HPDE6-E6E7 (cell line): ENCODE measurements around the gene SKAP1.

Experiments
- DNase-seq: peaks from one replicate; pipeline ENCODE4 v3.0.0; 2011; ENCODE audit warnings: missing footprints; ENCODE audit errors: extremely low spot score

Gene SKAP1

DNA sequence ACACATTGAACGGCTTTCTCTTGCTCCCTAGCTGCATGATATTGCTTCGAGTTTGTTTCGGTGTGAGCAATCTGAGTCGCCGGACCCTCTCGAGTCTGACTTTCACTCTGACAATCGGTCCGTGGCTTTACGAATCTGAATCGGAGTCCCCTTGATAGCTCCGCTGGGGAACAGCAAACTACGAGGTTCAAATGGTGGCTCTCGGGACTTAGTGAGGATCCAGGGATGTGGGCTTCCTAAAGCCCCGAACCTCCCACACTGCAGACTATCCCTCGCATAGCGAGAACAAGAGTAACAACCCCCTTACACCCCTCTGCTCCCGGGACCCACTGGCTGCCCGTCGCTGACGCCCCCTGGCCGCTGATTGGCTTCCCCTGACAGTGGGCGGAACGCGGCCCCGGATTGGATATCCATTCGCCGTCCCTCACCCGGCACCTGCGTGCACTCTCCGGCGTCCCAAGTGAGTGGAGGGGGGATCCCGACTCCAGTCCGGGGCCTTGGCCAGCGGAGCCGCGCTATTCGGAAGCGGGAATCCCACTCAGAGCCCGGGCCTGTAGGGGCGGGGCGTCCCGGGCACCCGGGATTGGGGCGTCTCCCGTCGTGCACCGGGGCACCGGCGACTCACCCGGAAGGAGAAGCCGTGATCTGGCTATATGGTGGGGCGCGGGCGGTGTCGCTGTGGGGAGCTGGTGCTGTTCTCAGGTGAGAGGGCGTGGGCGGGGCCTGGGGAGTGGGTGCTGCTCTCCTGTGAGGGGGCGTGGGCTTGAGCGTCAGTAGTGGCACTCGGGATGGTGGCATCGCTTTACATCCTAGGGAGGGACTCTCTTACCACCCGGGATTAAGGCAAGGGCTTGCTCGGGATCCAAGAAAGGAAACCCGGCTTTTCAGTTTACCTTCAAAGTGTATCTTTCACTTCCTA, 322.6 kb downstream of the SKAP1 start, which contains the start of gene SNX11:
Gene SNX11, plus strand, starts transcription at position 630 of the 919 bp plus-strand sequence. CDS start 4,278 bp downstream, outside the sequence.
- peak; percentile 88 for DNase-seq

- DNase-seq = no peak
Measured at GRCh38 chr17:48106802-48107136, 323.2 kb downstream of the SKAP1 start.

DNA sequence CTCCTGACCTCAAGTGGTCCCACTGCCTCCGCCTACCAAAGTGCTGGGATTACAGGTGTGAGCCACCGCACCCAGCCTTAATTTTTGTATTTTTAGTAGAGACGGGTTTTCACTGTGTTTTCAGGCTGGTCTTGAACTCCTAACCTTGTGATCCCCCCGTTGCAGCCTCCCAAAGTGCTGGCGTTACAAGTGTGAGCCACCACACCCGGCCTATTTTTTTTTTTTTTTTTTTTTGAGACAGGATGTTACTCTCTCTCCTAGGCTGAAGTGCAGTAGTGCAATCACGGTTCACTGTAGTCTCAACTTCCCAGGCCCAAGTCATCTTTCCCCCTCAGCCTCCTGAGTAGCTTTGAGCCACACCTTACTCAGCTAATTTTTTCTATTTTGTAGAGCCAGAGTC, 325.6 kb downstream of the SKAP1 start:
- DNase-seq = no peak

GRCh38 chr17:48102798-48103715, 327.0 kb downstream of the SKAP1 start:
- DNase-seq = no peak

GRCh38 chr17:48102043-48102750, 327.8 kb downstream of the SKAP1 start:
- no peak for DNase-seq

GRCh38 chr17:48101012-48101720, 328.8 kb downstream of the SKAP1 start, which contains the start of gene CBX1:
Gene CBX1 (minus strand): TSS chr17:48101478. CDS start chr17:48077004, 24,474 bp downstream.
- DNase-seq = peak; percentile 90

- DNase-seq = no peak
Measured at GRCh38 chr17:48100591-48101011, 329.4 kb downstream of the SKAP1 start.

DNA sequence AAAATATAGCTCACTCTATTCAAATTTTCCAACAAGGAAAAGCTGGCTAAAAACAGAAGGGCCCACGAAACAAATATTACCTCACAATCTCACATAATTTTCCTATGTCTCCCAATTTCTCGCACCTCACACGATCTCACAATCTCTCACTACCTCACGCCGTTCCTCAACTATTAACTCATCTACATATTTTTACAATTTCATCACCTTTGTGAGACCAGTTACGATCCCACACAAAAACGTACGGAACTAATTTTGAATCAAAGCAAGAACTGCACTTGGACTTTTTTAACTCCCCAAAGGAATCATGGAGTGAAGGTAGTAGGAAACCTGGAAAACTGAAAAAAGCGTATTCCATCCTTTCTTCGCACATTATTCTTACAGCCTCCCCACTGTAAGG, 329.9 kb downstream of the SKAP1 start:
- DNase-seq = no peak

DNA sequence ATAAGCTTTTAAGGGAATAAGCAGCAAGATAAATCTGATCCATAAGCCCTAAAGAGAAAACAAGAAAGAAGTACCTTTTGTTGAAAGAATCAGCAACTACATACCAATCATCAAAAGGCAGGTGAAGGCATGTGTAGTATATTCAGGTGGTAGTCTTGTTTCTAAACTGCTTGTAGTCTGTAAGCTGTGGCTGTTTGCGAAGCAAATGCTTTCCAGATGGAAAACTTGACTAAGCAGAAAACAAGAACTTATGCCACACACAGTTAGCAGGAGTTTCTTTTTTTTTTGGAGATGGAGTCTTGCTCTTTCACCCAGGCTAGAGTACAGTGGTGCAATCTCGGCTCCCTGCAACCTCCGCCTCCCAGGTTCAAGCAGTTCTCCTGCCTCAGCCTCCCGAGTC, 334.4 kb downstream of the SKAP1 start:
- no peak for DNase-seq

DNA sequence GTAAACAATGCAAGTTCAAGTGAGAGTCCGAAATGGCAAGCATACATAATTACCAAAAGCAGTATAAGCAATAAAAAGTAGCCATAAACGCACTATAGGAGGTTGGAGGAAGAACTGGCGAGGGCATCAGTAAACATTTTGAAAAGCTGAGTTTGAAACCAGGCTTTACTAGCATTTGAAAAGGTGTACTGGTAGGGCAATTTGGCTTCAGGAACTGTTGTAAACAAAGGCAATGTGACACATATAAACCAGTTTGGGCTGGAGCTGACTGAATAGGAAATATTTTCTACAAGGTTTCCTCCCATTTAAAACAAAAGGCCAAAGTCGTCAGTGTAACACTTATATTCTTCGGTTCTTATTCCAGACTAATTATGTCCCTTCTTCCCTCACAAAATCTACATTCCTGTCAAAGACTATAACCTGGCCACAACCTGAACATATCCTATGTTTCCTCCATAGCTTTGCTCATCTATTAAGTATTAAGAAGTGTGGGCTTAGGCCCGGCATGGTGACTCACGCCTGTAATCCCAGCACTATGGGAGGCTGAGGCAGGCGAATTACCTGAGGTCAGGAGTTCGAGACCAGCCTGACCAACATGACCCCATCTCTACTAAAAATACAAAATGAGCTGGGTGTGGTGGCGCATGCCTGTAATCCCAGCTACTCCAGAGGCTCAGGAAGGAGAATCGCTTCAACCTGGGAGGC, 336.5 kb downstream of the SKAP1 start:
- DNase-seq = no peak

DNA sequence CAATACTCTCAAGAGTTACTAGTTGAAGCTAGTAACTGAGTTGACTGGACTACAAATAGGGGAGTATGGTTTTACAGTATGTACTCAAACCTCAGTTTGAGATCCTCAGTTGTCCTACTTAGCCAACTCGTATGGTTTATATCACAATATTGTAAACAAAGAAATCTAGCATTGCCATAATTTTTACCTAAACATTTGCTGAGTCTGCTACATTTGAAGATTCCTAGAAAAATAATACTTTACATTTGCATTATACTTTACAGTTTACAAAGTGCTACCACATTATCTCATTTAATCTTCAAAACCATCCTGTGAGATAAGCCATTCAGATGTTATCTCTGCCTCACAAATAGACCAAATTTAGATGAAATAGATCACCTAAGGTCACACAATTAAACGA, 345.1 kb downstream of the SKAP1 start:
- no peak for DNase-seq
